DOHH2 (cell line): ENCODE data around the gene SORL1.

Experiments
- H3F3A ChIP-seq: fragments of 200-600 bp; sonication (generic), shearing (Covaris generic); 2 replicates; pipeline ENCODE4 v1.6.0; 2016; ENCODE audit warnings: antibody characterized with exemption, mild to moderate bottlenecking; ENCODE audit not compliant: control insufficient read depth, insufficient read depth
- H3K27ac ChIP-seq: fragments of 200-600 bp; sonication (generic); 2 replicates; pipeline ENCODE4 v1.5.1; 2014; ENCODE audit warnings: low read depth, mild to moderate bottlenecking, low read length, moderate library complexity
- H3K27me3 ChIP-seq: fragments of 200-600 bp; sonication (generic); 2 replicates; pipeline ENCODE4 v1.6.1; 2014; ENCODE audit warnings: mild to moderate bottlenecking, low read length, mixed read lengths; ENCODE audit not compliant: control insufficient read depth
- H3K36me3 ChIP-seq: fragments of 200-600 bp; sonication (generic); 2 replicates; pipeline ENCODE4 v1.6.1; 2014; ENCODE audit warnings: mild to moderate bottlenecking, low read length, moderate library complexity, mixed read lengths; ENCODE audit not compliant: control insufficient read depth
- H3K4me1 ChIP-seq: fragments of 200-600 bp; sonication (generic); 2 replicates; pipeline ENCODE4 v1.6.1; 2014; ENCODE audit warnings: mild to moderate bottlenecking, low read length, mixed read lengths; ENCODE audit not compliant: control insufficient read depth
- H3K4me2 ChIP-seq: fragments of 200-600 bp; sonication (generic); 2 replicates; pipeline ENCODE4 v1.6.0; 2014; ENCODE audit warnings: mild to moderate bottlenecking, low read length, moderate library complexity
- H3K4me3 ChIP-seq: fragments of 200-600 bp; sonication (generic); 2 replicates; pipeline ENCODE4 v1.5.1; 2014; ENCODE audit warnings: mild to moderate bottlenecking, low read length, mixed read lengths
- H3K79me2 ChIP-seq: fragments of 200-600 bp; sonication (generic); 2 replicates; pipeline ENCODE4 v1.6.1; 2014; ENCODE audit warnings: mild to moderate bottlenecking, low read length, mixed read lengths; ENCODE audit not compliant: control insufficient read depth
- H3K9me2 ChIP-seq: fragments of 200-600 bp; sonication (generic); replicated peaks from 2 replicates; pipeline ENCODE4 v1.6.1; 2014; ENCODE audit warnings: mild to moderate bottlenecking, low read length, mixed read lengths; ENCODE audit not compliant: control insufficient read depth
- H3K9me3 ChIP-seq: fragments of 200-600 bp; sonication (generic); 2 replicates; pipeline ENCODE4 v1.6.1; 2014; ENCODE audit warnings: antibody characterized with exemption, low read length, mixed read lengths; ENCODE audit not compliant: control insufficient read depth, insufficient read depth
- H4K20me1 ChIP-seq: fragments of 200-600 bp; sonication (generic); 2 replicates; pipeline ENCODE4 v1.6.0; 2014; ENCODE audit warnings: low read depth, mild to moderate bottlenecking, antibody characterized with exemption, low read length, moderate library complexity; ENCODE audit not compliant: control insufficient read depth, insufficient read depth
- EZH2phosphoT487 ChIP-seq: fragments of 200-600 bp; sonication (generic); IDR thresholded peaks from 2 replicates; pipeline ENCODE4 v1.6.1; 2017; ENCODE audit warnings: borderline replicate concordance, mild to moderate bottlenecking, antibody characterized with exemption, low read length, moderate library complexity, mixed read lengths
- TF ChIP-seq, protein P1 (sequence below): fragments of 200-600 bp; sonication (generic); IDR thresholded peaks from one replicate; pipeline ENCODE4 v1.5.1; 2014; ENCODE audit warnings: antibody characterized with exemption, mild to moderate bottlenecking, low read depth, low read length; ENCODE audit not compliant: poor library complexity, severe bottlenecking

Gene SORL1

DNA sequence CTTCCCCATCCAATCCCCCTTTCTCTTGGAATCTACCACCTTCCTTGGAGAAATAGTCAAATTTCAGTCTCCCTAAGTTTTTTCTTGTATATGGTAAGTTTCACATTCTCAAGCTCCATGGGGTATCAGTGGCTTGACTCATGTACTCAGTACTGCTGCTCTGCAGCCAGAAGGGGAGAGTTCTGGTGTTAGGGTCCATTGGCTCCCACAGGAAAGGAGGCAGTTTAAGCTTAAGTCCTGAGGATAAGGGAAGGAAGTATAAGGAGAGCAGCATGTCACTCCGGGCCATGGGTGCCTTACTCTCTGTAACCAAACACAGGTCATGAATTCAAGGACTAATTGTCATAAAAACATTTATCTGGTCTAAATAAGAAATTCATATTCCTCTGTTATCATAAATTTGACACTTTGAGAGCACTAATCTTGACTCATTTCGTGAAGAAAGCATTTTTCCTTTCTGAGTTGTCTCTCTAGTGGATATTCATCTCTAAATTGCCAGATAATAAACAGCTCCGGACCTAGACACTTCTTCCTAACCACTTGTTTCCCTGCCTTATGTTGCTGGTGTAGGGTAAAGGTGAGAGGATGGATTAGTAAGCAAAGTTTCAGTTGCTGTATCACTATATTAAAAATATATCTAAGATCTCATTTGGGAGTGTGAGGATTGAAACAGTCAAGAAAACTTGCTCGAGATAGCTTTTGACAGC lies 20.1 kb upstream of the SORL1 start:
- H3K4me3 ChIP-seq: peak overlapping the region; percentile 43
- H3K9me2 ChIP-seq: no peaks in the 10 kb centered on the region
- H4K20me1 ChIP-seq: no peaks in the 10 kb centered on the region
- no peaks in the 10 kb centered on the region for H3K9me3 ChIP-seq
- peak overlapping the region; percentile 100 for H3K27ac ChIP-seq
- peaks cover 98% of the 10 kb centered on the region for H3K4me1 ChIP-seq
- H3K79me2 ChIP-seq: no peaks in the 10 kb centered on the region
- H3F3A ChIP-seq: peaks cover 49% of the 10 kb centered on the region
- TF ChIP-seq, protein P1, sequence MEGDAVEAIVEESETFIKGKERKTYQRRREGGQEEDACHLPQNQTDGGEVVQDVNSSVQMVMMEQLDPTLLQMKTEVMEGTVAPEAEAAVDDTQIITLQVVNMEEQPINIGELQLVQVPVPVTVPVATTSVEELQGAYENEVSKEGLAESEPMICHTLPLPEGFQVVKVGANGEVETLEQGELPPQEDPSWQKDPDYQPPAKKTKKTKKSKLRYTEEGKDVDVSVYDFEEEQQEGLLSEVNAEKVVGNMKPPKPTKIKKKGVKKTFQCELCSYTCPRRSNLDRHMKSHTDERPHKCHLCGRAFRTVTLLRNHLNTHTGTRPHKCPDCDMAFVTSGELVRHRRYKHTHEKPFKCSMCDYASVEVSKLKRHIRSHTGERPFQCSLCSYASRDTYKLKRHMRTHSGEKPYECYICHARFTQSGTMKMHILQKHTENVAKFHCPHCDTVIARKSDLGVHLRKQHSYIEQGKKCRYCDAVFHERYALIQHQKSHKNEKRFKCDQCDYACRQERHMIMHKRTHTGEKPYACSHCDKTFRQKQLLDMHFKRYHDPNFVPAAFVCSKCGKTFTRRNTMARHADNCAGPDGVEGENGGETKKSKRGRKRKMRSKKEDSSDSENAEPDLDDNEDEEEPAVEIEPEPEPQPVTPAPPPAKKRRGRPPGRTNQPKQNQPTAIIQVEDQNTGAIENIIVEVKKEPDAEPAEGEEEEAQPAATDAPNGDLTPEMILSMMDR: no peak
- TF ChIP-seq EZH2phosphoT487: no peak
- H3K36me3 ChIP-seq: peaks cover 34% of the 10 kb centered on the region
- H3K27me3 ChIP-seq: no peaks in the 10 kb centered on the region
- H3K4me2 ChIP-seq: peak overlapping the region; percentile 91

DNA sequence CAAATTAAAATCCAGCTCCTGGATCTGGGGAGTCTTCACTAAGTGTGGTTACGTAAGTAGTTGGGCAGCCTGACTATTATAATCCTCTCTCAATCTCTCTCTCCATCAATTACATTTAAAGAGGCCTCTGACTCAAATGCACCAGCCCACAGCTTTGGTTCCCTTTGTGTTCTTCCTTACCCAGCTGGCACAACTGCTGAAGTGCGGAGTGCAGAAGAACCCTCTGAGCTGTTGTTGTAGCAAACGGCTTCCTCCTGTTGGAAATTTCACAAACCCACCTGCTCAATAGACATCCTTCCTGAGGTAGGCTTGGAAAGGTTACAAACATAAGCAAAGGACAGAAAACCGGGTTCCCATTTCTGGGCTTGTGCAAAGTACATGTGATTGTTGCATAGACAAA lies 17.0 kb upstream of the SORL1 start:
- Histone ChIP-seq H3K36me3 (peaks cover 12% of the 10 kb centered on the region), H3K9me3 (no peaks in the 10 kb centered on the region), H3K4me3 (peak overlapping the region; percentile 1; the same call in 1 of the 2 replicates), H3K27me3 (no peaks in the 10 kb centered on the region), H3K9me2 (no peaks in the 10 kb centered on the region), H4K20me1 (no peaks in the 10 kb centered on the region), H3K4me1 (peaks cover 82% of the 10 kb centered on the region), H3F3A (peaks cover 31% of the 10 kb centered on the region), H3K4me2 (peak overlapping the region; percentile 46), H3K79me2 (no peaks in the 10 kb centered on the region), H3K27ac (peak overlapping the region; percentile 31)
- TF ChIP-seq, protein P1: no peak
- no peak for TF ChIP-seq EZH2phosphoT487

DNA sequence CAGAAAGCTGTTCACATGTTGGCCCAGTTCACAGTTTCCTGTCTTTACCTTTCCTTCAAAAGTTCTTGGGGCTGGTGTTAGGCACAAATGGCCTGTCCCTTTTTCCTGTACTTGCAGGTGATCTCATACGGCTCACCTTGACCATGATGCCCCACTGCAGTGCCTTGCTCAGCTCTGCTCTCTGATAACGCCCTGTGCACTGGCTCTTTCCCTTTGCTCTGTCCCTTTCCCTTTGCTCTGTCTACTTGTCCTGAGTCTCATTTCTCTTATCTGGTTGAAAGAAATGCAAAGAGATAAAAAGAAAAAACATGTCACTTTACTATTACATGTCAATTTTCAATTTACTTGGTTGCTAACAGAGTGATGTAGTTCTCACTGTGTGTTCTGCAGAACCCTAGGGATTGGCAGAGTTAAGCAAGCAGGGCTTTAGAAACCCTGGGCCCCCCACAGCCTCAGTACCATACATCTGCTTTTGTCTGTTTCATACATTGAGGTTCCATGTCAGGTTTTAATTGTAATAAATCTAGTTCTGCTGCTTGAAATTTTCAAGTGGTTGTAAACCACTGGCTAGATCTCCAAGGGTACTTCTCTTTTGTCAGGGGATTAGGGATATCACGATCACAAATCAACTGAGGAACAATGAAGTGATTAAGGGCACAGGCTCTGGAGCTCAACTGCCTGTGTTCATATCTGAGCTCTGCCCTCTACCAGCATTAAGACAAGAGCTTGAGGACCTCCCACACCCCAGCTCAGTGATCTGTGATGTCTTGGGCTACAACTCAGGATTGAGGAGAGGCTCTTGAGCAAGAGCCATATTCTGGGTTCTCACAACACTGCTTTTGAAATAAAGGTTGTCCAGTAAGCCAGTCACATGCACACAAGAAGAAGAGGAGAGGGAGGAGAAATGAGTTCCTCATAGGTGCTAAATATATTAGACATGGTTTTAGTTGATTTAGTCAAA lies 16.3 kb upstream of the SORL1 start:
- H3K9me3 ChIP-seq: no peaks in the 10 kb centered on the region
- H3K36me3 ChIP-seq: peaks cover 11% of the 10 kb centered on the region
- H3K4me1 ChIP-seq: peaks cover 75% of the 10 kb centered on the region
- peak overlapping the region; percentile 46 for H3K4me2 ChIP-seq
- TF ChIP-seq, protein P1: no peak
- TF ChIP-seq EZH2phosphoT487: no peak
- no peaks in the 10 kb centered on the region for H3K79me2 ChIP-seq
- no peaks in the 10 kb centered on the region for H3K9me2 ChIP-seq
- H3K27ac ChIP-seq: peak overlapping the region; percentile 31
- H3F3A ChIP-seq: peaks cover 27% of the 10 kb centered on the region
- 0 out of 2 replicates have a peak overlapping the region, but pooled peaks have one; percentile 1 for H3K4me3 ChIP-seq
- no peaks in the 10 kb centered on the region for H3K27me3 ChIP-seq
- H4K20me1 ChIP-seq: no peaks in the 10 kb centered on the region
